Immature natural killer cell (primary cell): ENCODE data around the gene OXTR. TPM values are rescaled to one million over a fixed set of nuclear protein-coding genes. Genes with fewer than 3 reads are reported as not detected.
"Not testable (repeated sequence)": the region's sequence is repeated elsewhere in the genome, so short reads cannot be mapped to it uniquely, and the experiment has no call there.

Source experiments
- DNase-seq, 3 donors: peaks; one replicate each; pipeline ENCODE4 v3.0.0; 2022; ENCODE audit warnings: mixed read lengths in 1 of 3
- H3K27ac Mint-ChIP-seq, 6 donors: one replicate each; pipeline ENCODE4 v1.8.0; 2020; ENCODE audit warnings: mixed read lengths in 6 of 6, mild to moderate bottlenecking in 5 of 6, inconsistent platforms in 4 of 6, moderate library complexity in 3 of 6
- H3K27me3 Mint-ChIP-seq, 3 donors: one replicate each; pipeline ENCODE4 v1.8.0; 2020 to 2021; ENCODE audit warnings: low read depth in 3 of 3, mild to moderate bottlenecking in 3 of 3, mixed read lengths in 3 of 3, moderate library complexity in 3 of 3, inconsistent platforms in 1 of 3
- H3K36me3 Mint-ChIP-seq, 3 donors: one replicate each; pipeline ENCODE4 v1.8.0; 2020; ENCODE audit warnings: mixed read lengths in 3 of 3, inconsistent platforms in 2 of 3, mild to moderate bottlenecking in 2 of 3
- H3K4me1 Mint-ChIP-seq, 2 donors: one replicate each; pipeline ENCODE4 v1.8.0; 2020; ENCODE audit warnings: inconsistent platforms in 2 of 2, mild to moderate bottlenecking in 2 of 2, mixed read lengths in 2 of 2, moderate library complexity in 1 of 2
- H3K4me3 Mint-ChIP-seq, 5 donors: one replicate each; pipeline ENCODE4 v1.8.0; 2020; ENCODE audit warnings: mild to moderate bottlenecking in 5 of 5, mixed read lengths in 5 of 5, inconsistent platforms in 3 of 5, moderate library complexity in 3 of 5
- H3K9me3 Mint-ChIP-seq, 6 donors: one replicate each; pipeline ENCODE4 v1.8.0; 2020; ENCODE audit warnings: mild to moderate bottlenecking in 6 of 6, mixed read lengths in 6 of 6, inconsistent platforms in 4 of 6, moderate library complexity in 3 of 6
- polyA plus RNA-seq, 3 donors: library from polyadenylated mRNA; unstranded; fragments of 300-500 nt; fragmentation: Illumina TruSeq; gene quantifications; one replicate each; pipeline ENCODE4 v1.2.3, GENCODE V29; 2021

The OXTR gene
- polyA plus RNA-seq, 3 donors from 2014 or later: 0.22 TPM; not detected in 2

DNA sequence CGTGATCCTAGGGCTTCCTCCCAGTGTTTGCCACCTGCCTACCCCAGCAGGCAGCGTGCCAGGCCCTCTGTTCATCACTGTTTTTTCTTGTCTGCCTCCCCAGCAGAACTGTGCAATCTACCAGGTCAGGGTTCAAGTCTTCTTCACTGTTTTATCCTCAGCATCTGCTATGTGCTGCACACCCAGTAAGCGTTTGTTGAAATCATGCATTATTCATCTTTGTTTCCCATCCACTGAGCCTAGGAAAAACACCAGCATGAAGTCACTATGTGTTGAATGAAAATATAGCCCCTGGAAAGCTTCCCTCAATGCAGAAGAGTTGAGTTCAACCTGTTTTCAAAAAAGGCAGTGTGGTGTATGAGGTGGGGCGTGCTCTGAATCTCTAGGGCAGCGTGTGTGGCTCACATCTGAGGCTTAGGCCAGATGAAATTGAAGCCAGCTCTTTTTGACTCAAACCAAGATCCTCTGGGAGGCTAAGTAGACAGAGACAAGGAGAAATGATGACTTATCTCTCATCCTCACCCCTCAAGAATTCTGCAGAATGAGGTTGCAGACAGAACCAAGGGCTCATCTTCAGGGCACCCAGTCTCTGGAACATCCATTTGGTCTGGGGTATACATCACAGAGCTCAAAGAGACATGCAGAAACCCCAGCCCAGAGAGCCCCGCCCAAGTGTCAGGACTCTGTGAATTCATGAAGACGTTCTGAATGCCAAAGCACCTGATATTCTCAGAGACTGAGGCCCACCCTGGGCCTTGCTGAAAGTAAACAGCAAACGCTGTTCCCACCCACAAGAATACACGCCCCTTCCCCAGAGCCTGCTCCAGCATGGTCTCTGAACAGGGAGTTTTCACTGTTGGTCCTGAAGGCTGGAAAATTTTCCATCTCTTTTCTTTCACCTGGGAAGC is 41.6 kb downstream of the OXTR start:
- H3K36me3 Mint-ChIP-seq: no peaks in the 10 kb centered on the region
- peaks cover 0 to 7% (median 0%) of the 10 kb centered on the region in 6 donors for H3K9me3 Mint-ChIP-seq
- H3K4me1 Mint-ChIP-seq: no peaks in the 10 kb centered on the region
- peaks cover 1 to 9% (median 4%) of the 10 kb centered on the region in 3 donors for H3K27me3 Mint-ChIP-seq
- DNase-seq: no peak
- H3K27ac Mint-ChIP-seq: no peak overlapping the region
- no peak overlapping the region for H3K4me3 Mint-ChIP-seq

DNA sequence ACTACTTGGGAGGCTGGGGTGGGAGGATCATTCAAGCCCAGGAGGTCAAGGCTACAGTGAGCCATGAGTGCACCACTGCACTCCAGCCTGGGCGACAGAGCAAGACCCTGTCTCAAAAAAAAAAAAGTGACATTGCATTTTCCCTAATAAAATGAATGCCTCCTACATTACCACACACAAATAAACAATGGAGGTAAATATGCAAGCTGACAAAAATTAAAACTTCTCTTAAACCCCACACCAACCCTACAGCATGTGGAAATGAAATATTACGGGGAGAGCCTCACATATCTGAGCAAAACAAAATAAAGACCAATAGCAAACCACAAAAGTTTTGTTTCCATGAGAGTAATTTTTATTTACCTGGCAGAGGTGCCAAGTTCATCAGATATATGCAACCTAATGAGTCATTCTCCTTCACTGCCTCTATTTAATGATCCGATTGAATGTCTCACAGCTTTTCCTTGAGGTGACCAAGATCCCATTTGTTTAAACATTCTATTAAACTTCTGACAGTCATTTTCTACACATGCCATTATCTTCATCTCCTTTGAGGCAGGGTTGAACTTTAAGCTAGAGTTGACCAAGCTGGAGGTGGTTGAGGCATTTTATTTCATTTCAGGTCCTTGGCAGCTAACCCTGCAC is 45.2 kb downstream of the OXTR start:
- H3K27me3 Mint-ChIP-seq: peaks cover 1 to 4% (median 3%) of the 10 kb centered on the region in 3 donors

DNA sequence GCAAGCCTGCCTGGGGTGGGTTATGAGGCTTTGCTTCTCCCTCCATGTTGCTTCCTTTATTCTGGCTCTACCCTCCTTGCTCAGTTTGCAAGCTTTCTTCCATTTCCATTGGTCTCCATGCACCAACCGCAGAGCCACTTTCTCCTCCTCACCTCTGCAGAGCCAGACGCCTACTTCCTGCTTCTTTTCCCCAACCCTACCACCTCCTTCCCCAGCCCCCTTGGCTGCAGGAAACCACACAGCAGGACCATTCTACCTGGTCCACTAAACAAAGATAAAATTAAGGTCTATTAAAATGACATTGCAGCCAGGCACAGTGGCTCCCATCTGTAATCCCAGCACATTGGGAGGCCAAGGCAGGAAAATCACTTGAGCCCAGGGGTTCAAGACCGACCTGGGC is 45.8 kb downstream of the OXTR start:
- Mint-ChIP-seq H3K36me3 (peaks cover 0 to 3% (median 0%) of the 10 kb centered on the region in 3 donors), H3K4me3 (no peak overlapping the region), H3K27ac (no peak overlapping the region), H3K27me3 (peaks cover 1 to 3% (median 2%) of the 10 kb centered on the region in 3 donors), H3K9me3 (peaks cover 0 to 12% (median 3%) of the 10 kb centered on the region in 6 donors), H3K4me1 (no peaks in the 10 kb centered on the region)
- DNase-seq: no peak

More for the DNA sequence above, 45.2 kb downstream of the OXTR start:
- H3K4me3 Mint-ChIP-seq: no peak overlapping the region
- H3K9me3 Mint-ChIP-seq: peaks cover 0 to 12% (median 3%) of the 10 kb centered on the region in 6 donors
- H3K4me1 Mint-ChIP-seq: no peaks in the 10 kb centered on the region
- H3K36me3 Mint-ChIP-seq: peaks cover 0 to 3% (median 0%) of the 10 kb centered on the region in 3 donors
- DNase-seq: no peak
- no peak overlapping the region for H3K27ac Mint-ChIP-seq

DNA sequence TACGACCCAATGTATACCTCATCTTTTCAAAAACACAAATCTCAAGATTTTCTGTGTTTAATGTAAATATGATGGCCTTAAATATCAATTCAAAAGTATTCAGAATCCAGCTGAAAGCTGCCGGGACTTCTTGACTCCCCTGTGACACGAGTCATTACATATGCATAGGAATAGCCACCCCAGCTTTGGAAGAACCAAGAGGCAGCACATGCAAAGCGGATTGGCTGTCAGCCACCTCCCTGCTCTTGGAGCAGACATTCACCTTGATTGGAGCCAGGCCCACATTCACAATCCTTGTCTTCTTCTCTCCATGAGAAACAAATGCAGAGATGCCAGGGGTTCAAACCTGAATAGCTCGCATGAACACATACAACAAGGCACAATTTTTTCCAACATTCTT is 46.6 kb downstream of the OXTR start:
- peaks cover 1 to 3% (median 2%) of the 10 kb centered on the region in 3 donors for H3K27me3 Mint-ChIP-seq
- peaks cover 0 to 3% (median 0%) of the 10 kb centered on the region in 3 donors for H3K36me3 Mint-ChIP-seq
- no peak for DNase-seq
- no peaks in the 10 kb centered on the region for H3K4me1 Mint-ChIP-seq
- H3K4me3 Mint-ChIP-seq: no peak overlapping the region
- no peak overlapping the region for H3K27ac Mint-ChIP-seq
- H3K9me3 Mint-ChIP-seq: peaks cover 0 to 12% (median 3%) of the 10 kb centered on the region in 6 donors

DNA sequence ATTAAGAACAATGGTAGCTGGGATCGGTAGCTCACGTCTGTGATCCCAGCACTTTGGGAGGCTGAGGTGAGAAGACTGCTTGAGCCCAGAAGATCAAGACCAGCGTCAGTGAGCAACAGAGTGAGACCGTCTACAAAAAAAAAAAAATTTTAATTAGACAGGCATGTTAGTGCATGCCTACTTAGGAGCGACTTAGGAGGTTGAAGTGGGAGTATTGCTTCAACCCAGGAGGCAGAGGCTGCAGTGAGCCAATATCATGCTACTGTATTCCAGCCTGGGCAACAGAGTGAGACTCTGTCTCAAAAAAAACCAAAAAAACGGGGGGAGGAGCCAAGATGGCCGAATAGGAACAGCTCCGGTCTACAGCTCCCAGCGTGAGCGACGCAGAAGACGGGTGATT is 53.7 kb downstream of the OXTR start:
- not testable (repeated sequence) for H3K4me1 Mint-ChIP-seq, H3K4me3 Mint-ChIP-seq, DNase-seq, H3K9me3 Mint-ChIP-seq, H3K27ac Mint-ChIP-seq, H3K36me3 Mint-ChIP-seq
- peaks cover 0 to 10% (median 2%) of the 10 kb centered on the region in 3 donors for H3K27me3 Mint-ChIP-seq

DNA sequence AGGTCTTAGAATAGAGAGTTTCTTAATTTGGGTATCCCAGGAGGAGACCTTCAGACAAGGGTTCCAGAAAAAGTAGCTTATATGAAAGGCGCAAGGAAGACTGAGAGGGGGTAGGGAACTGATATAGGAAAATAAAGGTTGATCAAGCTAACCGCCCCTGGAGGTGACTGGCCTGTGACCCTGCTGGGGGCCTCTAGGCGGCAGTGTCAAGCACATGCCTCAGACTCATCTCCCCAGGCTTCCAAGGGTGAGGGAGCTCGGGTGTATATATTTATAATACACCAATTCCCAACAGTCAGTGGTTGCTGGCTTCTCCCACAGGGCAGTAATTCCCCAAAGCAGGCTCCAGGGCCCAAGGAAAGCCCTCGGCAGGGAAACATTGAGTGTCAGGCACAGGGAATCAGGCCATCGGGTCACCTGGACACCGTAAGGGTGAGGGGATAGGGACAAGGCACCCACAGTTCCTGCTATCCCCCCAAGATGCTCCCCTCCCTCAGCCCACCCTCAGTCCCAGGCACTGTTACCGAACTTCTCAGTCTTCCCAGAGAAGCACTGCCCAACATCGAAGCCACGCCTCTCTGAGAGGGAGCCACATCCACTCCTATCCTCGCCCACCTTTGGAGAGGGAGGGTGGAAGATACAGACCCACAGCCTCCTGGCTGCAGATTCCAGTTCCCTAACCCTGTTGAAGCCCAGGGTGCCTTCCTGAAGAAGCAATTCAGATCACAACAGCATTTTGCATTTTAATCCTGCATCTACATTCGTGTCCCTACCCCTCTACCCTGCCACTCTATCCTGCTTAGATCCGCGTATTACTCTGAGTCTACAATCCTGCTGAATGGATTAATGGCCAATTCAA is 55.3 kb downstream of the OXTR start:
- DNase-seq: no peak
- no peak overlapping the region for H3K4me3 Mint-ChIP-seq
- H3K27ac Mint-ChIP-seq: no peak overlapping the region
- H3K4me1 Mint-ChIP-seq: no peaks in the 10 kb centered on the region
- H3K36me3 Mint-ChIP-seq: no peaks in the 10 kb centered on the region
- H3K9me3 Mint-ChIP-seq: peaks cover 0 to 3% (median 0%) of the 10 kb centered on the region in 6 donors
- H3K27me3 Mint-ChIP-seq: peaks cover 0 to 12% (median 3%) of the 10 kb centered on the region in 3 donors

DNA sequence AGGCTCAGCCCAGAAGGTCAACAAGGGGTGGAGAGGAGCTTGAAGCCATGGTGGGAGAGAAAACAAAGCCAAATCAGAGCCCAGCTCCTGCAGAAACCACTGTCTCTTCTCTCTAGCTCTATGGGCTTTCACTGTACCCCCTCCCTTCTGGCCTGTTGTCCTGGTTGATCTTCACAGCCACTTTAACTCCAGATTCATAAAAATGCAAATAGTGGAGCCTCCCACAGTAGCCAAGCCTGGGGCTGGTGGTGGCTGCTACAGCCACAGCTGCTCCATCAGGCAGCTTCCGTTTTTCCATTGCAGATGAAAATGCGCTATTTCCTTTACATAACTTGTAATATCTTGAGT is 56.5 kb downstream of the OXTR start:
- Mint-ChIP-seq H3K4me3 (no peak overlapping the region), H3K36me3 (no peaks in the 10 kb centered on the region), H3K9me3 (peaks cover 0 to 3% (median 0%) of the 10 kb centered on the region in 6 donors), H3K27ac (no peak overlapping the region), H3K4me1 (no peaks in the 10 kb centered on the region), H3K27me3 (peaks cover 0 to 12% (median 3%) of the 10 kb centered on the region in 3 donors)
- DNase-seq: no peak

DNA sequence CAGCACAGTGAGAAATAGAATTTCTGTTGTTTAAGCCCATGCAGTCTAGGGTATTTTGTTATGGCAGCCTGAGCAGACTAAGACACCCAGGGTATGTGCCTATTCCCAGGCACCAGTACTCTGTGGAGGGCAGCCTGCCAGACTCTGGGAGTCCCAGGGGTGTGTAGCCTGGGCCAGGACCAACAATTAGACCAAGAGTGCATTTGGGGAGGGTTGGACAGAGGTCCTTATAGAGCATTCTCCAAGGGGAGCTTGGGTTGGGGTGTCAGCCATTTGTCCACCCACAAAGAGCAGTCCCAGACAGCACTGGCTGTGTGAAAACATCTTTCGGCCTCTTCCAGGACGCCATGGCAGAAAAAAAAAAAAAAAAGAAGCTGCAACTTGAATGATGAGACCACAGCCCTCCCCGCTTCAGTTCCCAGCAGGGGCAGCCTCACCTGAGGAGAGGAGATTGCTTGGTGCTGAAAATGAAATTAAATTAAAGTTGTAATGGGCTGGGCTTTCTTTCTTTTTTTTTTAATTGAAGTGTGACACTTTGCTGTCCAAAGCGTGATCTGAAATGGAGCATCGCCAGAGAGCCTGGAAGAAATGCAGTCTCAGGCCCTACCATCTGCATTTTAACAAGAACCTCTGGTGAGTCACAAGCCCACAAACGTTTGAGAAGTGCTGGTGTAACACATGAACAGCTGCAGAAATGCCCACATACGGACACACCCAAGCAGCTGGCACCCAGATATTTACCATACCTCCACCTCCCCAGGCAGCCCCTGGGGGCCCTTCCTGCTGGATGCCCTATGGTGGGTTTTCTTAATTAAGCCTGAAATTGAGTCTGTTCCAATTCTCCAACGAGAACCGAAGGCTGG is 57.1 kb downstream of the OXTR start:
- peaks cover 0 to 3% (median 0%) of the 10 kb centered on the region in 6 donors for H3K9me3 Mint-ChIP-seq
- H3K4me3 Mint-ChIP-seq: no peak overlapping the region
- no peak for DNase-seq
- no peaks in the 10 kb centered on the region for H3K4me1 Mint-ChIP-seq
- no peaks in the 10 kb centered on the region for H3K36me3 Mint-ChIP-seq
- peaks cover 0 to 12% (median 3%) of the 10 kb centered on the region in 3 donors for H3K27me3 Mint-ChIP-seq
- H3K27ac Mint-ChIP-seq: no peak overlapping the region

DNA sequence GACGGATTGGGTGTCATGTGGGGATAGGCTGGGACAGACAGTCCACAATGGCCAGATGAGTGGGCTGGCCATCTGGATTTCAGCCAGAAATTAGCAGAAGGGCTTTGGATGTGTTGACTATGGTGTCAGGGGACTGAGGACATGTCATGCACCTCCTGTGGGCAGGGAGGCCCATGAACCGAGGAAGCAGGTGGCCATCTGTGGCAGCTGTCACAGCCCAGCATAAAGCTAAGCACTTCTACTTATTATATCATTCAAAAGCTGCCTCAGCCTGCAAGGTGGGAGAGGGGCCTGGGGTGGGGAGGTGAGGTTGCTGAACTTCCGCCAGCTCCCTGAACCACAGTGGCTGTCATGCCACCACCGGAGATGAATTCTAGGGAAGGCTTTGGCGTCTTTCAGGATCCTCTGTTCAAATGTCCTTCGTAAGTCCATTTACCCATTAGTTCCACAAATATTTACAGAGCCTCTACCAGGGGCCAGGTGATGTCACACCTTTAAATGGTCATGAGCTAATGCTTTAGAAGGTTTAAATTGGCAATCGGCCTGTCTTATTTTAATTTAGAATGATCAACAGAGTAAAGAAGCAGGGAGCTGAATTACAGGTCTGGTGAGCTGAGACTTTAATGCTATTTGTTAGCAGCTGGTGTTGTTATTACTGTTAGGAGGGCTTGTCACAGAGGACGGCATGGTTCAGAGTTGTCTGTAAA is 59.5 kb downstream of the OXTR start:
- Mint-ChIP-seq H3K36me3 (no peaks in the 10 kb centered on the region), H3K27ac (no peak overlapping the region), H3K9me3 (no peaks in the 10 kb centered on the region), H3K4me1 (no peaks in the 10 kb centered on the region), H3K27me3 (peaks cover 0 to 7% (median 3%) of the 10 kb centered on the region in 3 donors), H3K4me3 (no peak overlapping the region)
- no peak for DNase-seq

DNA sequence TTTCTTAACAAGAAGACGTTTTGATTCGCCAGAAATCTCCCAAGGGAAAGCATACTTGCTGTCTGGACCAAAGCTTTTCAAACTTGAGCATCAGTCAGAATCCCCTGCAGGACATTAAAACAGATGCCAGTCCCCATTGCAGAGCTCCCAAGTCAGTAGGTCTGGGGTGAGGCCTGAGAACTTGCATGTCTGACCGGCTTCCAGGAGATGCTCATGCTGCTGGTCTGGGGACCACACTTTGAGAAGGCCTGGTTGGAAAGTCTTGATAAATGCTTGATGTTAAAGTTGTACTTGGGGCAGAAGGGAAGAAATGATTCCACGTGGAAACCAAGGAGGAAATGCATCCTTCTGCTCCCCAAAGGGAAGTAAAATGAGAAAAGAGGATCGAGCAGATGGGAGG is 60.1 kb downstream of the OXTR start:
- no peaks in the 10 kb centered on the region for H3K9me3 Mint-ChIP-seq
- no peak for DNase-seq
- no peak overlapping the region for H3K27ac Mint-ChIP-seq
- no peak overlapping the region for H3K4me3 Mint-ChIP-seq
- no peaks in the 10 kb centered on the region for H3K4me1 Mint-ChIP-seq
- peaks cover 0 to 7% (median 3%) of the 10 kb centered on the region in 3 donors for H3K27me3 Mint-ChIP-seq
- no peaks in the 10 kb centered on the region for H3K36me3 Mint-ChIP-seq

DNA sequence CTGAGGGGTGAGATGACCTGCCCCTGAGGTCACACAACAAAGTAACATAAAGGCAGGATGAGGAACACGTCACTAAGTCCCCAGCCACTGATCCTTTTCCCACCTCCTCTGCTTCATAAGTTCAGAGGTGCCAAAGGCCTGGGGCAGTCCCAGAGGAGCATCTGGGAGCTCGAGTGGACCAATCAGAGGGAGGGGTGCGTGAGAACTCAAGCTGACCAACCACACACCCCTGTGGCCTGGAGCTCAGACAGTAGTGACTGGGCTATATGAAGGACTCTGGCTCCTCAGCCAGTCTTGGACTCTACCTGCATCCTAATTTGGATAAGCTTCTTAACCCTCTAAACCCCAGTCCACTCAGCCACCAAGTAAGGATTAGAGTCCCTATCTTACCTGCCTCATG is 63.8 kb downstream of the OXTR start:
- no peaks in the 10 kb centered on the region for H3K36me3 Mint-ChIP-seq
- H3K4me1 Mint-ChIP-seq: no peaks in the 10 kb centered on the region
- H3K27ac Mint-ChIP-seq: no peak overlapping the region
- no peak overlapping the region for H3K4me3 Mint-ChIP-seq
- H3K27me3 Mint-ChIP-seq: peaks cover 0 to 4% (median 1%) of the 10 kb centered on the region in 3 donors
- no peaks in the 10 kb centered on the region for H3K9me3 Mint-ChIP-seq
- no peak for DNase-seq

DNA sequence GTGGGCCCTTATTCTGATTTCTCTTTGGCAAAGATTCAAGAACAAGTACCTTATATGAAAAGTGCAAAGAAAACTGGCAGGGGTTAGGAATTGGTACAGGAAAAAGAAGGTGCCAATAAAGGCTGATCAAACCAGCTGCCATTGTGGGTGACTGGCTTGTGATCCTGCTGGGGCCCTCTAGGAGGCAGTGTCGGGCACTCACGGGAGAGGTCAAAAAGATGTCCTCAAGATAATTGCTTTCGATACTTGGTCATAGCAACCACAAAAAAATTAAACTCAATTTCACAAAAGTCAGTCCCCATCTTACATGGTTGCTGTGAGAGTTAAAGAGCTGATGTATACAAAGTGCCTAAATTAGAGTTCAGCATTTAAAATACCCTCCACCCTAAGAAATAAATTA is 66.9 kb downstream of the OXTR start:
- Mint-ChIP-seq H3K4me1 (no peaks in the 10 kb centered on the region), H3K9me3 (no peaks in the 10 kb centered on the region), H3K27me3 (peaks cover 0 to 2% (median 0%) of the 10 kb centered on the region in 3 donors), H3K36me3 (no peaks in the 10 kb centered on the region), H3K27ac (no peak overlapping the region), H3K4me3 (no peak overlapping the region)
- no peak for DNase-seq
